Stimulated activated CD8-positive, alpha-beta memory T cell treated with anti-CD3 and anti-CD28 coated beads, Interleukin-7, amount 100 ng/mL, for 4 hours (primary cell): ENCODE measurements around the gene NSUN3.
"Not testable (repeated sequence)": the region's sequence is repeated elsewhere in the genome, so short reads cannot be mapped to it uniquely, and the experiment has no call there.

Source experiments
- DNase-seq, 2 donors: peaks; one replicate each; pipeline ENCODE4 v3.0.0-alpha.2; 2020; ENCODE audit warnings: low read depth in 2 of 2

Gene NSUN3

GRCh38 chr3:94066506-94067500 is 3.9 kb downstream of the NSUN3 start:
- no peak for DNase-seq

GRCh38 chr3:94069194-94069813 is 6.4 kb downstream of the NSUN3 start:
- no peak for DNase-seq

GRCh38 chr3:94070341-94070911 is 7.6 kb downstream of the NSUN3 start:
- DNase-seq, result no peak

- DNase-seq, result no peak
Observed at GRCh38 chr3:94071713-94072284, 8.9 kb downstream of the NSUN3 start.

- no peak for DNase-seq
Observed at GRCh38 chr3:94076055-94076454, 13.2 kb downstream of the NSUN3 start.

- DNase-seq, result not testable (repeated sequence)
Observed at GRCh38 chr3:94080552-94080951, 17.7 kb downstream of the NSUN3 start.

GRCh38 chr3:94081884-94082283 is 19.0 kb downstream of the NSUN3 start:
- DNase-seq, result no peak

GRCh38 chr3:94082391-94082937 is 19.6 kb downstream of the NSUN3 start:
- DNase-seq, result no peak

- DNase-seq, result no peak
Observed at GRCh38 chr3:94083261-94083660, 20.4 kb downstream of the NSUN3 start.

- no peak for DNase-seq
Observed at GRCh38 chr3:94089126-94089525, 26.3 kb downstream of the NSUN3 start.

- no peak for DNase-seq
Observed at GRCh38 chr3:94092086-94092485, 29.2 kb downstream of the NSUN3 start.

- DNase-seq, result no peak
Observed at GRCh38 chr3:94093151-94093550, 30.3 kb downstream of the NSUN3 start.

- no peak for DNase-seq
Observed at GRCh38 chr3:94095111-94095510, 32.2 kb downstream of the NSUN3 start.

GRCh38 chr3:94098452-94098851 is 35.6 kb downstream of the NSUN3 start:
- no peak for DNase-seq

GRCh38 chr3:94099311-94099710 is 36.5 kb downstream of the NSUN3 start:
- no peak for DNase-seq

- no peak for DNase-seq
Observed at GRCh38 chr3:94101860-94102259, 39.0 kb downstream of the NSUN3 start.

GRCh38 chr3:94106268-94106667 is 43.4 kb downstream of the NSUN3 start:
- DNase-seq, result no peak

GRCh38 chr3:94110232-94110631 is 47.4 kb downstream of the NSUN3 start:
- not testable (repeated sequence) for DNase-seq

- DNase-seq, result no peak
Observed at GRCh38 chr3:94110854-94111253, 48.0 kb downstream of the NSUN3 start.

GRCh38 chr3:94114666-94115065 is 51.8 kb downstream of the NSUN3 start:
- no peak for DNase-seq

- no peak for DNase-seq
Observed at GRCh38 chr3:94115482-94115881, 52.6 kb downstream of the NSUN3 start.

- DNase-seq, result no peak
Observed at GRCh38 chr3:94117729-94118128, 54.9 kb downstream of the NSUN3 start.
